CD4-positive, alpha-beta T cell treated with Interleukin-4 for 4 hours (primary cell): ENCODE results near the gene EXOC1L.

Experiments
- DNase-seq: peaks from one replicate; pipeline ENCODE4 v3.0.0-alpha.2; 2020

The EXOC1L gene, protein sequence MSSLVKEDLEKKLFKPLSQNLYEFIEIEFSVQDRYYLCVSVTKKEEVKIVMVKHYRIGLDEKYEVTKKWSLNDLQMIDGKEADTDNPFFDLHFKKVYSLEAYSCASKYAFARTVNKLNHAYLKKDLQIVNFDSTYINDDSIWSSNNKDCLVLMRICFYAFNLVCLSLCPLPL

GRCh38 chr4:55819634-55820033, at the start of gene EXOC1L:
EXOC1L (plus strand) TSS chr4:55819790; CDS start chr4:55820027, 237 bp downstream.
- no peak for DNase-seq

DNA sequence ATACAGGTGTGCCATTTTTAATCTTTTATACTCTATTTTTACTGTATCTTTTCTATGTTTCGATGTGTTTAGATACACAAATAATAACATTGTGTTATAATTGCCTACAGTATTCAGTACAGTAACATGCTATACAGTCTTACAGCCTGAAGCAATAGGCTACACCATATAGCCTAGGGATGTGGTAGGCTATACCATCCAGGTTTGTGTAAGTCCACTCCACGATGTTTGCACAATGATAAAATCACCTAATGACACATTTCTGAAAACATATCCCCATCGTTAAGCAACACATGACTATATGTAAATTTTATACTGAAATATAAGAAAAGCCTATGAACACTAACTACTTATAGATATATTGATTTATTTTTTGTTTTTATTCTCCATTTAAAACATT, 48.9 kb upstream of the EXOC1L start:
- DNase-seq = no peak

GRCh38 chr4:55781341-55781740, 38.2 kb upstream of the EXOC1L start:
- no peak for DNase-seq

GRCh38 chr4:55781812-55782211, 37.8 kb upstream of the EXOC1L start:
- DNase-seq = no peak

DNA sequence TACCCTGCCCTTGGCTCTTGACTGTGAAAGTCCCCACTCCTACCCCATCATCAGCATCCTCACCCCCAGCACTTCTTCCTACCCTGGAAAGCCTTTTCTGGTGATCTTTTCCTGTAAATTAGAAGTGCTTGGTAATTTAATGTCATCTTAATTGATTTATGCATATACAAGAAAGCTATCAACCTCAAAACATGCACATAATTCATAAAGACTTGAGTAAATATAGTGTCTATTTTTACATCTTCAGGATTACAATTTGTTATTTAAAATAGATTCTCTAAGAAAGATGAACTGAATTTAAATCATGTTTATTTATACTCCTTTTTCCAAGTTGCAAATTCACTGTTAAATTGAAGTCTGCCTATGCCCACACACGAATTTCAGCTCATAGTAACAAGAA, 36.0 kb upstream of the EXOC1L start:
- no peak for DNase-seq

- no peak for DNase-seq
Observed at GRCh38 chr4:55784747-55785146, 34.8 kb upstream of the EXOC1L start.

- no peak for DNase-seq
Observed at GRCh38 chr4:55791666-55792065, 27.9 kb upstream of the EXOC1L start.

DNA sequence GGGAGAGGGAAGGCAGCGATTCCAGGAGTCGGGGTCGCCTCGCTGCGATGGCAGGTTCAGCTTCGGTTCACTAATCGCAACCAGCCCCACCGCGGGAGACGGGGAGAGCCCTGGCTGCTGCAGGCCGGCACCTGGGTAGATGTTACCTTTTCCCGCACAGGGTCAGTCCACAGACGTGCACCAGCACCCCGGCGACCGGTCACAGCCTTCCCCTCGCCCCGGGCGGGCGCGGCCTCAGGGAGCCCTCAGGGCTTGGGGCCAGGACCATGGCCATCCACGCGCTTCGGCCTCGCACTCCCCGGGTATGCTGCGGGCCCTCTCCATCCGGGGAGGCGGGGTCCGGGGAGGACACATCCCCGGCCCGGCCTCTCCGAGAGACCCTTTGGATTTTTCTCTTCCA, 26.1 kb upstream of the EXOC1L start:
- DNase-seq = no peak

DNA sequence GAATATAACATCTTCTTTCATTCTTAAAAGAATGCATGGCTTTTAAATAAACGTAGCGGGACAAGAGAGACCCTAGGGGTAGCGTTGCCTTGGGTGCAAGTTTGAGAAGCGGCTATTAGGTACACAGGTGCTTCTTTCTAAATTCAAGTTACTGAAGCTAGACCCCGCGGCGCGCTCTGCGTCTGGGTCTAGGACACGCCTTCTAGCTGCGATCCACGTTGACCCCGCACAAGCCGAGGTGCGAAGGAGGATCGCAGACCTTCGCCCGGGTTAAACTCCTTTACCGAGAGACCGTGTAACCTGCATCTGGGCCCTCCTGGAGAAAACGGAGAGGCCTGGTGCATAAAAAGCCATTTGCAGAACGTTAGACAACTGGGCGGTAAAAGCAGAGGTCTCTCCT, 25.5 kb upstream of the EXOC1L start:
- DNase-seq = no peak

DNA sequence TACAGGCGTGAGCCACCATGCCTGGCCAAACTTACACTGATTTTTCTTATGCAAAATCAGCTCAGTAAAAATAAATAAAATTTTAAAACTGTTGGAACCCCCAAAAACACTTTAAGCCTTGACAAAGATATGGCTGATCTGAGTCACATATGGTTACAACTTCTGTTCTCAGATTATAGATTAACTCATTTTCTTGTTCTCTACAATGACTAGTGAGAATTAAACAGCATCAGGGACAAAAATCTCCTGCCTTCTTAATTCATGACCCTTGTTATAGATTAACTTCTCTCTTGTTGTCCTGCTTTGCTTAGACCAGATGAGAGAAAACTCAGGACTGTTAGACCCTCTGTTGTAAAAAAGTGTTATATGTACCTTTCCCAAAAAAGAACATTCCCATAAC, 24.2 kb upstream of the EXOC1L start:
- DNase-seq = no peak

DNA sequence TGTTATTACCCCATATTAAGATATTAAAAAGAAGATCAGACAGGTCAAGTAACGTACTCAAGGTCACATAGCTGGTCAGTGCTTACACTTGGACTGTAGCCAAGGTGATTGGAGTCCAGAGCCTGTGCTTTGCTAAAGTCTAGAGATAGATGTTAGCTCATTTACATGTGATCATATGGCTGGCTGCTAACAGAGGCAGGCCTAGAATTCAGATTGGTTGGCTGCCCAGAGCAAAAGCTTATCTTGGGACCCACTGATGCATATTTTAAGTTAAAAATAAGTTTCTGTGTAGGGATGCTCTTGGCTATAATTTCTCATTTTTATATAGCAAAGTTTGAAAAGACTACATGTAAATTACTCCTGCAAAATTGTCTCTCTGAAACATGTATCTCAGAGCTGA, 18.1 kb upstream of the EXOC1L start:
- no peak for DNase-seq

DNA sequence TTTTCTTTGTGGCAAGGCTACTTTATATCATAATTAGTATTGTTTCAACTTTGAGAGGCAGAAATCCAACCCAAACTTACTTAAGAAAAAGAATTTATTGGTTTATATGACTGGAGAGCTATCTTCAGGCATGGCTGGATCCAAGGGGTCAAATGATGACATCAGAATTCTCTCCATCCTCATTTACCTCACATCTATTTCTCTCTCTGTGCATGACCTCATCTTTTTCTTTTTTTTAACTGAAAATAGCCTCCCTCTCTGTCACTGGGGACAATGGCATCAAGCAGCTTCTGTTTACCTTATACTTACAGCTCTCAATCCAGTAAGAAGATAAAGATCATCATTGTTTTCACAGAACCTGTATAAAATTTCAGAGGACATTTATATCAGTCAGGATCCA, 12.0 kb upstream of the EXOC1L start:
- DNase-seq = no peak

- DNase-seq = no peak
Observed at GRCh38 chr4:55808186-55808585, 11.4 kb upstream of the EXOC1L start.

GRCh38 chr4:55808632-55809031, 11.0 kb upstream of the EXOC1L start:
- no peak for DNase-seq

- DNase-seq = no peak
Observed at GRCh38 chr4:55817691-55818090, 1.9 kb upstream of the EXOC1L start.

DNA sequence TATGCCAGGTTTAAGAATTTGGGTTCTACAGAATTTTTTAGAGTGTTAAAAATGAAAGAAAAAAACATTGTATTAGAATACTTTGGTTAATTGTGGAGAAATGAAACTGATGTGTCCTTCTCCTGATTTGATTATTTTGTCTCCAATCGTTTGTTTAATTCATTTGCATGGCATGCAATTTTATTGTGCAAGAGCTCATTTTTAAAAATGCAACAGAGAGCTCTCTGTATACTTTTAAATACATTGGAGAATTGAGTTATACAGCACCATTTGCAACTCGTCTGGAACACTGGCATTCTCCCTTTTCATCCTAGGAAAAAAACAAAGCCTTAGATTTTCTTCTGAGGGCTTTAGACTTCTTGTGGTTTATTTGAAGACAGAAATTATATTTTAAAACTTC, 689 bp downstream of the EXOC1L start:
- no peak for DNase-seq

- no peak for DNase-seq
Observed at GRCh38 chr4:55822329-55822728, 2.7 kb downstream of the EXOC1L start.

- no peak for DNase-seq
Observed at GRCh38 chr4:55824865-55825264, 5.3 kb downstream of the EXOC1L start.

- no peak for DNase-seq
Observed at GRCh38 chr4:55826986-55827385, 7.4 kb downstream of the EXOC1L start.

- DNase-seq = no peak
Observed at GRCh38 chr4:55827582-55827981, 8.0 kb downstream of the EXOC1L start.

GRCh38 chr4:55830048-55830447, 10.5 kb downstream of the EXOC1L start:
- DNase-seq = no peak

DNA sequence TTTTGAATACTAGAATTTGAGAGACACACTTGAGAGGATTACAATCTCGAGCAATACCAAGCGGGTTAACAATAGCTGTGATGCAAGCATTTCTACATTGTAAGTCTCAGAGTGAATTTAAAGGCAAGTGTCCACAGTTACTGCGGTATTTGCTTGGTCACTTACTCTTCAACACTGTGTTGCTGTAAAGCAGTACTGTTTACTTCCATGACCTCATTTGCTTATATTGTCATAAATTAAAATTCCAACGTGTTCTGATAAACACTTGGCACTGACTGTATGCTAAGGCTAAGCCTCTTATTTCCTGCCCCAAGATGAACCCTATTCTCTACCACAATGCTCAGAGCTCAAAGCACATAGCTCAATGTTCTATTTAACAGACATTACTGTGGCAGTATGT, 11.1 kb downstream of the EXOC1L start:
- no peak for DNase-seq

DNA sequence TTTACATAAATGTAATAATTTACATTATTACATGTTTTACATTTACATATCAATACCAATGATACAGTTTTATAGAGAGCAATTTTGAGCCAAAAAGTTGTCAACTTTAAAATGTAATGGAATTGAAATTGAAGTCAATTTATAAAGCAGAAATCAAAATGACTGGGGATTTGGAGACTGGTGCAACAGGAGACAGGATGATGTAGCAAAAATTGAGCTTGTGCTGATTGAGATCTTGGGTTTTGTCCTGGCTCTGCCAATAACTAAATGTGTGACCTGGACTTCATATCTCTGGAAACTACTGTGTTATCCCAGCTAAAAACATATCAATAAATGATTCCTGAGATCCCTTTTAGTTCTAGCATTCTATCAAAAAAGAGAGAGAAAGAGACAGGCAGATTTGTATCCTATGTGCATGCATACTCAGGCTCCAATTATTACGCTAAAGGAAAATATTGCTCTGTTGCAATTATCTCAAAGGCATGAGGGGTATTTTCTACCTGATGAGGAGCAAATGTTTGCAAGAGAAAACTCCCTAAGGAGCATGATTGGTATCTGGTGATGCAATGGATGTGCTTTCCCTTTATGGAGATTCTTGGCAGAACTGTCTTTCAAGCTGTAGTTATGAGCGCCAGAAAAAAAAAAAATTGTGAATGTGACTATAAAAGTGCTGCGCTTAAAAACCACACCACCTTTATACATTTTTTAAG, 14.7 kb downstream of the EXOC1L start:
- no peak for DNase-seq

DNA sequence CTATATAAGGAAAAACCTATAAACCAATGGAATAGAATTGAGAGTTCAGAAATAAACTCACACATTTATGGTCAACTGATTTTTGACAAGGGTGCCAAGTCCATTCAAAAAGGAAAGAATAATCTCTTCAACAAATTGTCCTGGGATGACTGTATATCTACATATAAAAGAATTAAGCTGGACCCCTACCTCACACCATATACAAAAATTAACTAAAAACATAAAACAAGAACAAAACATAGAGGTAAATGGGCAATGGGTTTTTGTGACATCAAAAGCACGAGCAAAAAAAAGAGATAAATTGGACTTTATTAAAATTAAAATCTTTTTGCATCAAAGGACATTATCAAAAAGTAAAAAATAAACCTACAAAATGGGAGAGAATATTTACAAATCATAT, 18.3 kb downstream of the EXOC1L start:
- DNase-seq = no peak

- no peak for DNase-seq
Observed at GRCh38 chr4:55838356-55838755, 18.8 kb downstream of the EXOC1L start.
